Muscle layer of duodenum (tissue), 2 donors: ENCODE data around the gene ORC6.

Source experiments
- H3K27ac ChIP-seq: one replicate; pipeline ENCODE4 v1.7.0; 2013; ENCODE audit warnings: mild to moderate bottlenecking, low read length
- H3K27me3 ChIP-seq: one replicate; pipeline ENCODE4 v1.7.0; 2013; ENCODE audit warnings: low read depth, mild to moderate bottlenecking, control low read depth, low read length
- H3K36me3 ChIP-seq, 2 donors: one replicate each; pipeline ENCODE4 v1.7.0; 2013; ENCODE audit warnings: low read length in 2 of 2, control low read depth in 1 of 2, mild to moderate bottlenecking in 1 of 2; ENCODE audit not compliant: insufficient read depth in 2 of 2, control insufficient read depth in 1 of 2
- H3K4me1 ChIP-seq, 2 donors: one replicate each; pipeline ENCODE4 v1.7.0; 2013; ENCODE audit warnings: low read length in 2 of 2, mild to moderate bottlenecking in 2 of 2, control low read depth in 1 of 2, moderate library complexity in 1 of 2; ENCODE audit not compliant: insufficient read depth in 2 of 2, control insufficient read depth in 1 of 2
- H3K4me3 ChIP-seq, 2 donors: one replicate each; pipeline ENCODE4 v1.7.0; 2013; ENCODE audit warnings: low read length in 2 of 2, low read depth in 1 of 2, mild to moderate bottlenecking in 1 of 2
- H3K9me3 ChIP-seq, 2 donors: one replicate each; pipeline ENCODE4 v1.7.0; 2013; ENCODE audit warnings: low read length in 2 of 2, control low read depth in 1 of 2, mild to moderate bottlenecking in 1 of 2; ENCODE audit not compliant: control insufficient read depth in 1 of 2
- donor health status: healthy.

ORC6 gene

GRCh38 chr16:46702030-46702429 lies 12.6 kb downstream of the ORC6 start:
- Histone ChIP-seq H3K27ac (no peak overlapping the region), H3K4me3 (no peak overlapping the region), H3K9me3 (no peaks in the 10 kb centered on the region), H3K27me3 (no peaks in the 10 kb centered on the region), H3K36me3 (no peaks in the 10 kb centered on the region), H3K4me1 (no peaks in the 10 kb centered on the region)

GRCh38 chr16:46706642-46707041 lies 17.2 kb downstream of the ORC6 start:
- no peak overlapping the region for H3K27ac ChIP-seq
- no peaks in the 10 kb centered on the region for H3K4me1 ChIP-seq
- no peaks in the 10 kb centered on the region for H3K9me3 ChIP-seq
- no peaks in the 10 kb centered on the region for H3K27me3 ChIP-seq
- no peaks in the 10 kb centered on the region for H3K36me3 ChIP-seq
- H3K4me3 ChIP-seq = no peak overlapping the region

- H3K4me1 ChIP-seq = no peaks in the 10 kb centered on the region
- no peaks in the 10 kb centered on the region for H3K9me3 ChIP-seq
- H3K4me3 ChIP-seq = no peak overlapping the region
- no peaks in the 10 kb centered on the region for H3K27me3 ChIP-seq
- H3K36me3 ChIP-seq = no peaks in the 10 kb centered on the region
- H3K27ac ChIP-seq = no peak overlapping the region
Measured at GRCh38 chr16:46709469-46710005, 20.1 kb downstream of the ORC6 start.

- H3K36me3 ChIP-seq = no peaks in the 10 kb centered on the region
- H3K4me1 ChIP-seq = no peaks in the 10 kb centered on the region
- no peaks in the 10 kb centered on the region for H3K27me3 ChIP-seq
- peaks cover 0 to 4% of the 10 kb centered on the region in 2 donors for H3K9me3 ChIP-seq
- H3K27ac ChIP-seq = no peak overlapping the region
- no peak overlapping the region for H3K4me3 ChIP-seq
Measured at GRCh38 chr16:46711106-46712058, 21.9 kb downstream of the ORC6 start.

- no peaks in the 10 kb centered on the region for H3K36me3 ChIP-seq
- no peak overlapping the region for H3K27ac ChIP-seq
Measured at GRCh38 chr16:46712911-46713310, 23.5 kb downstream of the ORC6 start.

GRCh38 chr16:46713634-46714033 lies 24.2 kb downstream of the ORC6 start:
- H3K4me1 ChIP-seq = no peaks in the 10 kb centered on the region
- H3K9me3 ChIP-seq = peaks cover 0 to 4% of the 10 kb centered on the region in 2 donors
- H3K4me3 ChIP-seq = no peak overlapping the region
- no peak overlapping the region for H3K27ac ChIP-seq
- H3K27me3 ChIP-seq = no peaks in the 10 kb centered on the region
- H3K36me3 ChIP-seq = no peaks in the 10 kb centered on the region

More at GRCh38 chr16:46712911-46713310, 23.5 kb downstream of the ORC6 start:
- Histone ChIP-seq H3K4me1 (no peaks in the 10 kb centered on the region), H3K9me3 (peaks cover 0 to 4% of the 10 kb centered on the region in 2 donors), H3K27me3 (no peaks in the 10 kb centered on the region), H3K4me3 (no peak overlapping the region)

- no peak overlapping the region for H3K4me3 ChIP-seq
- H3K4me1 ChIP-seq = no peaks in the 10 kb centered on the region
- no peaks in the 10 kb centered on the region for H3K36me3 ChIP-seq
- no peaks in the 10 kb centered on the region for H3K27me3 ChIP-seq
- H3K9me3 ChIP-seq = peaks cover 0 to 4% of the 10 kb centered on the region in 2 donors
- H3K27ac ChIP-seq = no peak overlapping the region
Measured at GRCh38 chr16:46714797-46715591, 25.5 kb downstream of the ORC6 start.

- Histone ChIP-seq H3K36me3 (no peaks in the 10 kb centered on the region), H3K4me3 (no peak overlapping the region), H3K4me1 (no peaks in the 10 kb centered on the region), H3K27ac (no peak overlapping the region), H3K27me3 (no peaks in the 10 kb centered on the region), H3K9me3 (peaks cover 0 to 4% of the 10 kb centered on the region in 2 donors)
Measured at GRCh38 chr16:46715769-46716305, 26.4 kb downstream of the ORC6 start.

- H3K4me3 ChIP-seq = no peak overlapping the region
- H3K36me3 ChIP-seq = no peaks in the 10 kb centered on the region
- H3K27me3 ChIP-seq = no peaks in the 10 kb centered on the region
- H3K4me1 ChIP-seq = no peaks in the 10 kb centered on the region
- no peak overlapping the region for H3K27ac ChIP-seq
- peaks cover 0 to 4% of the 10 kb centered on the region in 2 donors for H3K9me3 ChIP-seq
Measured at GRCh38 chr16:46717692-46718091, 28.2 kb downstream of the ORC6 start.

- no peaks in the 10 kb centered on the region for H3K4me1 ChIP-seq
- H3K27me3 ChIP-seq = no peaks in the 10 kb centered on the region
- peaks cover 0 to 7% of the 10 kb centered on the region in 2 donors for H3K9me3 ChIP-seq
- no peak overlapping the region for H3K27ac ChIP-seq
- no peak overlapping the region for H3K4me3 ChIP-seq
- no peaks in the 10 kb centered on the region for H3K36me3 ChIP-seq
Measured at GRCh38 chr16:46718214-46718613, 28.8 kb downstream of the ORC6 start.

- Histone ChIP-seq H3K27me3 (no peaks in the 10 kb centered on the region), H3K36me3 (no peaks in the 10 kb centered on the region), H3K4me3 (no peak overlapping the region), H3K27ac (no peak overlapping the region), H3K4me1 (no peaks in the 10 kb centered on the region), H3K9me3 (peaks cover 0 to 7% of the 10 kb centered on the region in 2 donors)
Measured at GRCh38 chr16:46719528-46719927, 30.1 kb downstream of the ORC6 start.
